Neural cell (in vitro differentiated cells): ENCODE data around the gene KLHL10. TPM values are rescaled to one million over a fixed set of nuclear protein-coding genes. Genes with fewer than 3 reads are reported as not detected.

Experiments
- H2AFZ ChIP-seq: fragments of 200-600, 300-800 bp; sonication (generic), shearing (Covaris generic); 2 replicates; pipeline ENCODE4 v1.6.0; 2014; ENCODE audit warnings: low read depth, mild to moderate bottlenecking, antibody characterized with exemption, low read length, moderate library complexity
- H3F3A ChIP-seq: fragments of 200-600 bp; shearing (Covaris generic); 2 replicates; pipeline ENCODE4 v1.6.1; 2016; ENCODE audit warnings: mild to moderate bottlenecking, moderate library complexity, mixed read lengths, antibody characterized with exemption, low read length; ENCODE audit not compliant: insufficient read depth, poor library complexity, severe bottlenecking
- H3K27ac ChIP-seq: fragments of 200-600, 300-800 bp; sonication (generic), shearing (Covaris generic); 2 replicates; pipeline ENCODE4 v1.5.1; 2014; ENCODE audit warnings: mild to moderate bottlenecking, low read length, moderate library complexity
- H3K27me3 ChIP-seq: fragments of 300-800, 200-600 bp; sonication (generic), shearing (Covaris generic); 2 replicates; pipeline ENCODE4 v1.6.0; 2014; ENCODE audit warnings: mild to moderate bottlenecking, low read depth, low read length, moderate library complexity; ENCODE audit not compliant: insufficient read depth
- H3K36me3 ChIP-seq: fragments of 300-800, 200-600 bp; sonication (generic), shearing (Covaris generic); 2 replicates; pipeline ENCODE4 v1.5.1; 2014; ENCODE audit warnings: mild to moderate bottlenecking, antibody characterized with exemption, low read length, moderate library complexity; ENCODE audit not compliant: insufficient read depth
- H3K4me2 ChIP-seq: fragments of 300-800, 200-600 bp; sonication (generic), shearing (Covaris generic); 2 replicates; pipeline ENCODE4 v1.6.0; 2014; ENCODE audit warnings: mild to moderate bottlenecking, low read length
- H3K4me3 ChIP-seq: fragments of 300-800, 200-600 bp; sonication (generic), shearing (Covaris generic); 2 replicates; pipeline ENCODE4 v1.5.1; 2014; ENCODE audit warnings: mild to moderate bottlenecking, low read length, moderate library complexity
- H3K79me2 ChIP-seq: fragments of 200-600 bp; shearing (Covaris generic); replicated peaks from 2 replicates; pipeline ENCODE4 v1.6.0; 2014; ENCODE audit warnings: mild to moderate bottlenecking, low read length, moderate library complexity; ENCODE audit not compliant: insufficient read depth
- H3K9ac ChIP-seq: fragments of 300-800, 200-600 bp; sonication (generic), shearing (Covaris generic); 2 replicates; pipeline ENCODE4 v1.6.1; 2016; ENCODE audit warnings: mild to moderate bottlenecking, low read length, mixed read lengths
- H3K9me2 ChIP-seq: fragments of 200-600 bp; shearing (Covaris generic); 2 replicates; pipeline ENCODE4 v1.6.1; 2016; ENCODE audit warnings: mild to moderate bottlenecking, low read length, mixed read lengths; ENCODE audit not compliant: insufficient read depth
- H3K9me3 ChIP-seq: fragments of 200-600, 300-800 bp; sonication (generic), shearing (Covaris generic); 2 replicates; pipeline ENCODE4 v1.6.1; 2016; ENCODE audit warnings: mild to moderate bottlenecking, mixed run types, low read length, moderate library complexity, mixed read lengths
- H4K20me1 ChIP-seq: fragments of 200-600 bp; shearing (Covaris generic); 2 replicates; pipeline ENCODE4 v1.6.1; 2016; ENCODE audit warnings: mild to moderate bottlenecking, mixed run types; ENCODE audit not compliant: insufficient read depth
- CTCF ChIP-seq: fragments of 450-650 bp; IDR thresholded peaks from 2 replicates; pipeline ENCODE4 v1.5.1; 2014; ENCODE audit warnings: antibody characterized with exemption, mild to moderate bottlenecking, moderate library complexity; ENCODE audit not compliant: poor library complexity, severe bottlenecking
- EP300 ChIP-seq: fragments of 450-650 bp; conservative IDR thresholded peaks from 2 replicates; pipeline ENCODE4 v1.6.1; 2014; ENCODE audit warnings: antibody characterized with exemption, mild to moderate bottlenecking, moderate library complexity; ENCODE audit not compliant: poor library complexity, severe bottlenecking
- EZH2 ChIP-seq: fragments of 200-600, 300-800 bp; shearing (Covaris generic), sonication (generic); IDR thresholded peaks from 2 replicates; pipeline ENCODE4 v1.6.1; 2014; ENCODE audit warnings: antibody characterized with exemption, low read length, borderline replicate concordance, mild to moderate bottlenecking; ENCODE audit not compliant: insufficient read depth, poor library complexity, severe bottlenecking
- MXI1 ChIP-seq: fragments of 450-650 bp; conservative IDR thresholded peaks from 2 replicates; pipeline ENCODE4 v1.6.1; 2014; ENCODE audit warnings: antibody characterized with exemption, mild to moderate bottlenecking; ENCODE audit not compliant: poor library complexity, severe bottlenecking
- POLR2AphosphoS5 ChIP-seq: IDR thresholded peaks from 2 replicates; pipeline ENCODE4 v1.6.1; 2012
- RAD21 ChIP-seq: fragments of 450-650 bp; conservative IDR thresholded peaks from 2 replicates; pipeline ENCODE4 v1.6.1; 2014; ENCODE audit warnings: antibody characterized with exemption, mild to moderate bottlenecking, moderate library complexity
- REST ChIP-seq: IDR thresholded peaks from 2 replicates; pipeline ENCODE4 v1.6.1; 2012; ENCODE audit warnings: borderline replicate concordance
- SMC3 ChIP-seq: fragments of 450-650 bp; conservative IDR thresholded peaks from 2 replicates; pipeline ENCODE4 v1.6.1; 2014; ENCODE audit warnings: antibody characterized with exemption, mild to moderate bottlenecking, moderate library complexity; ENCODE audit not compliant: poor library complexity
- TAF1 ChIP-seq: IDR thresholded peaks from 2 replicates; pipeline ENCODE4 v1.6.1; 2012; ENCODE audit warnings: low read depth
- polyA plus RNA-seq: library from polyadenylated mRNA; depleted of rRNA; stranded (reverse); fragments of >200 nt; gene quantifications from 2 replicates; pipeline ENCODE4 v1.2.3, GENCODE V29; 2014

The KLHL10 gene
- polyA plus RNA-seq, 1 donor from 2014 or later = not detected

GRCh38 chr17:41864836-41865595, 27.4 kb downstream of the KLHL10 start, which contains the start of gene KLHL11:
Gene KLHL11 (minus strand): TSS chr17:41865423. CDS start chr17:41865370, 53 bp downstream.
- Histone ChIP-seq H3K36me3 (no peaks in the 10 kb centered on the region), H3K4me3 (peak within 1 kb of the TSS; percentile 95), H3K9ac (peak within 1 kb of the TSS; percentile 91), H3K9me2 (no peaks in the 10 kb centered on the region), H3K27me3 (no peaks in the 10 kb centered on the region), H3K4me2 (peak within 1 kb of the TSS; percentile 71), H3K79me2 (peaks cover 36% of the 10 kb centered on the region), H2AFZ (peak within 1 kb of the TSS; percentile 96), H3K27ac (peak within 1 kb of the TSS; percentile 96), H3K9me3 (no peaks in the 10 kb centered on the region), H3F3A (no peaks in the 10 kb centered on the region), H4K20me1 (no peaks in the 10 kb centered on the region)
- TF ChIP-seq POLR2AphosphoS5 = peak; percentile 98
- TF ChIP-seq EZH2 = no peak
- peak; percentile 19 for TF ChIP-seq RAD21
- TF ChIP-seq REST = peak; percentile 95
- peak; percentile 94 for TF ChIP-seq TAF1
- TF ChIP-seq SMC3 = peak; percentile 30
- peak; percentile 51 for TF ChIP-seq MXI1
- no peak for TF ChIP-seq CTCF
- peak; percentile 57 for TF ChIP-seq EP300

GRCh38 chr17:41865596-41865893, 27.9 kb downstream of the KLHL10 start:
- Histone ChIP-seq H3K9me2 (no peaks in the 10 kb centered on the region), H3K9ac (peak overlapping the region; percentile 91), H2AFZ (no peak overlapping the region), H3K27me3 (no peaks in the 10 kb centered on the region), H3K9me3 (no peaks in the 10 kb centered on the region), H3K4me2 (peak overlapping the region; percentile 71), H4K20me1 (no peaks in the 10 kb centered on the region), H3K4me3 (peak overlapping the region; percentile 95), H3K79me2 (peaks cover 32% of the 10 kb centered on the region), H3K27ac (peak overlapping the region; percentile 96), H3F3A (no peaks in the 10 kb centered on the region), H3K36me3 (no peaks in the 10 kb centered on the region)
- TF ChIP-seq POLR2AphosphoS5 = no peak
- peak; percentile 46 for TF ChIP-seq MXI1
- TF ChIP-seq TAF1 = no peak
- no peak for TF ChIP-seq EP300
- TF ChIP-seq CTCF = peak; percentile 43
- TF ChIP-seq SMC3 = no peak
